ENCODE measurements around the gene CFAP97D2.
"Not testable (repeated sequence)": the region's sequence is repeated elsewhere in the genome, so short reads cannot be mapped to it uniquely, and the experiment has no call there.

The CFAP97D2 gene

DNA sequence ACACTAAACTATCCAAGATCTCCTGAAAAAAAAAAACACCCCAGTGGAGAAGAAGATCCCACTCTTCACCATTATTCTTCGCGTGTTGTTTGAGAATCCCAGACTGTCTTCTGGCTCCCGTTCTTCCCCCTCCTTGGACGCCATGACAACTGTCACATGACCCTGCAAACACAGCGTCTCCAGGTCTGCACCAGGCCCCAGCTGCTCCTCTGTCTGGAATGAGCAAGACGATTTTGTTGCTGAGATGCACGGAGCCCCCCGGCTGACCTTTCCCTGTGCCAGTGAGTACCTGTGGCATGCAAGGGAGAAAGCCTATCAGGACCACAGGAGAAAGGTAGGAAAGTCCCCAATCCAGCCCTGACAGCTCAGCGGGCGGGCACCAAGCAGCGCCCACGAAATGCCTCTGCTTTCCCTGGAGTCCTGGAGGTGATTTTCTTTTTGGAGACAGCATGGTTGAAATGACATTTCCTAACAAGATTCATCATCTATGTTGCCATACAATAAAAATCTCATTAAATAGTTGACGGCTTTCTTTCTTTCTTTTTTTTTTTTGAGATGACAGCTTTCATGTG is at the start of gene CFAP97D2:
CFAP97D2 (plus strand) TSS at position 171 of the 572 bp plus-strand sequence; CDS start at position 245, 74 bp downstream.
- TF ChIP-seq, protein P1, sequence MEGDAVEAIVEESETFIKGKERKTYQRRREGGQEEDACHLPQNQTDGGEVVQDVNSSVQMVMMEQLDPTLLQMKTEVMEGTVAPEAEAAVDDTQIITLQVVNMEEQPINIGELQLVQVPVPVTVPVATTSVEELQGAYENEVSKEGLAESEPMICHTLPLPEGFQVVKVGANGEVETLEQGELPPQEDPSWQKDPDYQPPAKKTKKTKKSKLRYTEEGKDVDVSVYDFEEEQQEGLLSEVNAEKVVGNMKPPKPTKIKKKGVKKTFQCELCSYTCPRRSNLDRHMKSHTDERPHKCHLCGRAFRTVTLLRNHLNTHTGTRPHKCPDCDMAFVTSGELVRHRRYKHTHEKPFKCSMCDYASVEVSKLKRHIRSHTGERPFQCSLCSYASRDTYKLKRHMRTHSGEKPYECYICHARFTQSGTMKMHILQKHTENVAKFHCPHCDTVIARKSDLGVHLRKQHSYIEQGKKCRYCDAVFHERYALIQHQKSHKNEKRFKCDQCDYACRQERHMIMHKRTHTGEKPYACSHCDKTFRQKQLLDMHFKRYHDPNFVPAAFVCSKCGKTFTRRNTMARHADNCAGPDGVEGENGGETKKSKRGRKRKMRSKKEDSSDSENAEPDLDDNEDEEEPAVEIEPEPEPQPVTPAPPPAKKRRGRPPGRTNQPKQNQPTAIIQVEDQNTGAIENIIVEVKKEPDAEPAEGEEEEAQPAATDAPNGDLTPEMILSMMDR (IDR thresholded peaks at IDR 0.05; ENCODE audit: borderline replicate concordance, insufficient read depth, low read depth, low read length) = no peak
- H3K4me3 ChIP-seq (ENCODE audit: low read depth, low read length) = no peak within 1 kb of the TSS

DNA sequence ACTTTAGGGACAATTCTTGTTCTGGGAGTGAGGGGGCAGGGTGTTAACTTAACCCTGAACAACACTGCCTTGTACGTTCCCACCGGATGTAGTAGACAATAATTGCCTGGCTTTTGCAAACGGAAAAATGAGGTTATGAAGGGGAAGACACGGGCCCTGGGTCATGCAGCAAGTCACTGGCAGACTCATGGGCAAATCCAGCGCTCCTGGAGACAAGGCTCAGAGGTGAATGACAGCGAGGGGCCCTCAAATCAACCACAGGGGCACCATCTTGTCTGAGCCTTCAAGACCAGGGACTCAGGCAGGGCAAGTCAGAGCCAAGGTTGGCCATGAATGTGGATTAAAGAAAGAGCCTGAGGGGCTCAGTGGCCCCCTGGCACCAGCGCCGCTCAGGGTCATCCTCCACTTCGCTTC is 49.4 kb upstream of the CFAP97D2 start:
- TF ChIP-seq, protein P1 (IDR thresholded peaks at IDR 0.05; ENCODE audit: borderline replicate concordance, insufficient read depth, low read depth, low read length) = no peak
- peak overlapping the region; percentile 97 for H3K4me3 ChIP-seq (ENCODE audit: low read depth, low read length)

DNA sequence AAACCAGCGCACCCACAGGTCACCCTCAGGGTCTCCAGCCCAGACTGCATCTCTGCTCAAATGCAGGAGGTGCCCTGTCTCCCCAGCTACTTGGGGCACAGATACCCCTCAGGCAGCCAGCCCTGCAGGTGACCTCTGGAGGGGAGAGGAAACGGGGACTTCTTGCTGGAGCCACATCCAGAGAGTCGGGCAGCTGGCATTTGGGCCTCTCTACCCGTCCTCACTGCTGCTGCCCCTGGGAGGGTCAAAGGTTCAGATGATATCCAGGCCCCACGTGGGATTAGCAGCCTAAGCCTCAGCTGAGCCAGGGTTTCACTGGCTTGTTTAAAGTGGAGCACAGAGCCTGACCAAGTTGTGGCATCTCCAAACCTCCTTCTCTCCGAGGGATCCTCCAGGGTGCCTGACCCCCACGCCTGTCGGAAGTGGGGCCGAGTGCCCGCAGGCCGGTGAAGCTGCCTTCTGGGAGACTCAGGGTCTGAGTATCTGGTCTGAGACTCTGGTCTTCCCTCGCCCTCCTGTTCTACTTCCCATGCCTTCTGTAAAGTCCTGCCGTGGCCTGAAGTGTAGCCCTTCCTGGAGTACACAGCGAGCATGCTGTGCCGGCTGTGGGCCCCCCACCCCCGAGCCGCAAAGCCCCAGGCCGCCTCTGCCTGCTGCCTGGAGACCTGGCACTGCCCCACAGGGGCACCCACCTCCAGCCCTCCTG is 48.8 kb upstream of the CFAP97D2 start:
- TF ChIP-seq, protein P1 (IDR thresholded peaks at IDR 0.05; ENCODE audit: borderline replicate concordance, insufficient read depth, low read depth, low read length) = no peak
- H3K4me3 ChIP-seq (ENCODE audit: low read depth, low read length) = peak overlapping the region; percentile 97

DNA sequence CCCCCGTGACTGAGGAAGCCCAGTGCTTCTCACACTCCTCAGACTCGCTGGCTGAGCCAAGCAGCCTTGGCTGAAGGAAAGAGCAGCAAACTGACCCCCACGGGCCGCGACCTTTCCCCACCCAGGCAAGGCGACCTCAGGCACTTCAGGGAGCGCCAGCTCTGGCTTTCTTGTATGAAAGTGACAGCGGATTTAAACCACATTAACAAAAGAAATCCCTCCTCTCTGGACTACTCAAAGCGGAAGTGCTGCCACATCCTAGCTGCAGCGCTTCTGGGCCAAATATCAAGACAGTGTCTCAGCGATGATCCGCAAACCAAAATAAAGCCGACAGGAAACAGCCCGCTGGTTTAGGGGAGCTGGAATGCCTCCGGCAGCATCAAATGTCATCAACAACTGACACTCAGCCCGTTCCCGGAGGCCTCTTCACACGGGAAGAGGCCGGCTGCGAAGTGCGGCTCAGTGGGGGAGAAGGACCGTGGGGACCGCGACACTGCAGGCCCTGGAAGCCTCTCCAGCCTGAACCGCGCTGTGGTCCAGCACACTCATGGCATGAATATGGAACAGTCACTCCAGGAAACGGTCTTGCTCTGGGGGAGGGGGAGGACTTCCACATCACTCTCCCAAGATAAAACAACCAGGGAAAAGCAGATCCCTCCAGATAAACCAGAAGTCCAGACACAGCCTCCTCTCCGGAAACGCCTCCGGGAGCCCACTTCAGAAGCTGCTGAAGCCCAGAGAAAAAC is 48.0 kb upstream of the CFAP97D2 start:
- TF ChIP-seq, protein P1 (IDR thresholded peaks at IDR 0.05; ENCODE audit: borderline replicate concordance, insufficient read depth, low read depth, low read length) = no peak

DNA sequence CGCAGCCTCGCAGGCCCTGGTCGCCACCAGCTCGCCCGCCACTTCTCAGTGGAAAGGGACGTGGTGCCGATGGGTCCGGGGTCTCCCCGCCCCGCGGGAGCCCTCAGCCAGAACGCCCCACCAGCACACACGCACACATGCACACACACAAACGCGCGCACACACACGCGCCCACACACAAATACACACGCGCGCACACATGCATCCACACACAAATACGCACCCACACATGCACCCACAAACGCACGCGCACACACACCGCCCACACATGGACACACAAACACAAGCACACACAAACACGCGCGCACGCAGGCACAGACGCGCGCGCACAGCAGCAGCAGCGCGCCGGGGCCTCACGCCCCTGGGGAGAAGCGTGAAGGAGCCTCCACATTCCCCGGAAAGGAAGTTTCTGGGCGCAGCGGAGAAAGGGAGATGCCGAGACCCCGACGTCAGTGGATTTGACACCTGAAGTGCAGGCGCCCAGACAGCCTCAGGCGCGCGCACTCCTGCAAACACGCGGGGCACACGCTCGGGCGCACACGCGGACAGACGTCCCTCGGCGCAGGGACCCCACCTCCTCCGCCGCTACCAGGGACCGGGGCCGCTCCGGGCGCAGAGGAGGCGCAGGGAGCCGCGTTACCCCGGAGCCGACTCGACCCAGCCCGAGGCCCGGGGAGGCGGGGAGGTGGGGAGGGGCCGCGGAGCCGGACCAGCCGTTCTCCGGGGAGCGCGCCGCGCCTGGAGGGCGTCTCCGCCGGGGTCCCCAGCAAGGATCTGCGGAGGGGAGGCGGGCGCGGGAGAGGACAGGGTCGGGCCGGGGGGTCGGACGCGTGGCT is 47.3 kb upstream of the CFAP97D2 start:
- TF ChIP-seq, protein P1 (IDR thresholded peaks at IDR 0.05; ENCODE audit: borderline replicate concordance, insufficient read depth, low read depth, low read length) = no peak

More for the DNA sequence above, 48.0 kb upstream of the CFAP97D2 start:
- H3K4me3 ChIP-seq (ENCODE audit: low read depth, low read length) = peak overlapping the region; percentile 97

DNA sequence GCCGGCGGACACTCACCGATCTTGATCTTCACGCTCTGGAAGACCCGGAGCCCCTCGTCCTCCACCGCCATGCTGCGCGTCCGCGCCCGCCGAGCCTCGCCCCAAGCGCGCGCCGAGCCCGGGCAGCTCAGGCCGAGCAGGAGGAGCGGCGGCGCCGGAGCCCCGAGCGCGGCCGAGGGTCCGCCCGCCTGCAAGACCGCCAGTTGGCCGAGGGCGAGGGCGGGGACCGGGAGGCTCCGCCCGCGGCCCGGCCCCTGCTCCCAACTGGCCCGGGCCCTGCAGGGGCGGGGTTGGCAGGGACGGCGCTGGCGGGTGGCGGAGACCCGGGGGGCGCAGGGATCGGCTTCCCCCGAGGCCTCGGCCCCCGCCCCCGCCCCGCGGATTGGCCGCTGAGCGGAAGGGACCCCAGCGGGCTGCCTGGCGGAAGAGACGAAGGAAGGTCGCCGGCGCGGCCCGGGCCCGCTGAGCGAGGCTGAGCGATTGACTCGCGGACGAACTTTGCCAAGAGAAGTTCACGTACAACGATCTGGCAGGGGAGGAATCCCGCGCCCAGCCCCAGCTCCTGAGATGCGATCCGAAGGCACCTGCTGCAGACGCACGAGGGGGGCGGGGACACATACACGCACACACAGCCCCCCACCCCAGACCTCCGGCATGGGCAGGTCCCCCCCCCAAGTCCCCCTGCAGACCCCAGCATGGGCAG is 46.5 kb upstream of the CFAP97D2 start, which contains the start of gene RASA3:
RASA3 (minus strand) TSS at position 205 of the 703 bp plus-strand sequence; CDS start at position 71, 134 bp downstream.
- TF ChIP-seq, protein P1 (IDR thresholded peaks at IDR 0.05; ENCODE audit: borderline replicate concordance, insufficient read depth, low read depth, low read length) = no peak
- peak within 1 kb of the TSS; percentile 97 for H3K4me3 ChIP-seq (ENCODE audit: low read depth, low read length)

More for the DNA sequence above, 47.3 kb upstream of the CFAP97D2 start:
- peak overlapping the region; percentile 97 for H3K4me3 ChIP-seq (ENCODE audit: low read depth, low read length)

DNA sequence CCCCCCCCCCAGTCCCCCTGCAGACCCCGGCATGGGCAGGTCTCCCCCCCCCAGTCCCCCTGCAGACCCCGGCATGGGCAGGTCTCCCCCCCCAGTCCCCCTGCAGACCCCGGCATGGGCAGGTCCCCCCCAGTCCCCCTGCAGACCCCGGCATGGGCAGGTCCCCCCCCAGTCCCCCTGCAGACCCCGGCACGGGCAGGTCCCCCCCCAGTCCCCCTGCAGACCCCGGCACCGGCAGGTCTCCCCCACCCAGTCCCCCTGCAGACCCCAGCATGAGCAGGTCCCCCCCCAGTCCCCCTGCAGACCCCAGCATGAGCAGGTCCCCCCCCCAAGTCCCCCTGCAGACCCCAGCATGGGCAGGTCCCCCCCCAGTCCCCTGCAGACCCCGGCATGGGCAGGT is 45.9 kb upstream of the CFAP97D2 start:
- H3K4me3 ChIP-seq (ENCODE audit: low read depth, low read length) = not testable (repeated sequence)

DNA sequence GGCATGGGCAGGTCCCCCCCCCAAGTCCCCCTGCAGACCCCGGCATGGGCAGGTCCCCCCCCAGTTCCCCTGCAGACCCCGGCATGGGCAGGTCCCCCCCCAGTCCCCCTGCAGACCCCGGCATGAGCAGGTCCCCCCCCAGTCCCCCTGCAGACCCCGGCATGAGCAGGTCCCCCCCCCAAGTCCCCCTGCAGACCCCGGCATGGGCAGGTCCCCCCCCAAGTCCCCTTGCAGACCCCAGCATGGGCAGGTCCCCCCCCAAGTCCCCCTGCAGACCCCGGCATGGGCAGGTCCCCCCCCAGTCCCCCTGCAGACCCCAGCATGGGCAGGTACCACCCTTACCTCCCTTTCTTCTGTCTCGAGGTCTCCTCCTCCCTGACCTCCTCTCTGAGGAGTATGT is 45.5 kb upstream of the CFAP97D2 start:
- not testable (repeated sequence) for H3K4me3 ChIP-seq (ENCODE audit: low read depth, low read length)
